ENCODE data around the gene FABP1. TPM values are rescaled to one million over a fixed set of nuclear protein-coding genes. Genes with fewer than 3 reads are reported as not detected.

The FABP1 gene
- total RNA-seq, 6 experiments from 2014 or later, result not detected

DNA sequence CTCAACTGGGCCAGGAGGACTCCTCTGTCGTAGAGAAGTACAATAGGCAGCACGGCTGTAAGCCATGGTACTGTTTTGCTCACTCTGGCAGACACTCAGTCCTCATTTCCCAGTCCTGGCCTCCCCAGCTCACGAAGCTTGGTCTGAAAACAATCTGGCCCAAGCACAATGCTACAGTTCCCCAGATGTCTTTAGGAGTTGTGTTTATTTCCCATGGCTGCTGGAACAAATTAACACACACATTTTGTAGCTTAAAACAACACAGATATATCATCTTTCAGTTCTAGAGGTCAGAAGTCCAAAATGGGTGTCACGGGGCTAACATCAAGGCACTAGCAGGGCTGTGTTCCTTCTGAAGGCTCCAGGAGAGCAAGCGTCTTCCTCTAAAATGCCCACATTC is 13.0 kb downstream of the FABP1 start:
- H3K36me3 Mint-ChIP-seq (ENCODE audit: low read depth), result no peaks in the 10 kb centered on the region
- TF ChIP-seq, protein P1, sequence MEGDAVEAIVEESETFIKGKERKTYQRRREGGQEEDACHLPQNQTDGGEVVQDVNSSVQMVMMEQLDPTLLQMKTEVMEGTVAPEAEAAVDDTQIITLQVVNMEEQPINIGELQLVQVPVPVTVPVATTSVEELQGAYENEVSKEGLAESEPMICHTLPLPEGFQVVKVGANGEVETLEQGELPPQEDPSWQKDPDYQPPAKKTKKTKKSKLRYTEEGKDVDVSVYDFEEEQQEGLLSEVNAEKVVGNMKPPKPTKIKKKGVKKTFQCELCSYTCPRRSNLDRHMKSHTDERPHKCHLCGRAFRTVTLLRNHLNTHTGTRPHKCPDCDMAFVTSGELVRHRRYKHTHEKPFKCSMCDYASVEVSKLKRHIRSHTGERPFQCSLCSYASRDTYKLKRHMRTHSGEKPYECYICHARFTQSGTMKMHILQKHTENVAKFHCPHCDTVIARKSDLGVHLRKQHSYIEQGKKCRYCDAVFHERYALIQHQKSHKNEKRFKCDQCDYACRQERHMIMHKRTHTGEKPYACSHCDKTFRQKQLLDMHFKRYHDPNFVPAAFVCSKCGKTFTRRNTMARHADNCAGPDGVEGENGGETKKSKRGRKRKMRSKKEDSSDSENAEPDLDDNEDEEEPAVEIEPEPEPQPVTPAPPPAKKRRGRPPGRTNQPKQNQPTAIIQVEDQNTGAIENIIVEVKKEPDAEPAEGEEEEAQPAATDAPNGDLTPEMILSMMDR (IDR thresholded peaks at IDR 0.05), result no peak
- H3K9me3 Mint-ChIP-seq, result no peaks in the 10 kb centered on the region
- H3K27me3 Mint-ChIP-seq (ENCODE audit: insufficient read depth), result peaks cover 12% of the 10 kb centered on the region; the same call in 1 of the 2 replicates
- no peak overlapping the region for H3K27ac Mint-ChIP-seq
- no peaks in the 10 kb centered on the region for H3K4me1 Mint-ChIP-seq (ENCODE audit: low read depth)
- no peak overlapping the region for H3K4me3 Mint-ChIP-seq
- DNase-seq, result no peak

DNA sequence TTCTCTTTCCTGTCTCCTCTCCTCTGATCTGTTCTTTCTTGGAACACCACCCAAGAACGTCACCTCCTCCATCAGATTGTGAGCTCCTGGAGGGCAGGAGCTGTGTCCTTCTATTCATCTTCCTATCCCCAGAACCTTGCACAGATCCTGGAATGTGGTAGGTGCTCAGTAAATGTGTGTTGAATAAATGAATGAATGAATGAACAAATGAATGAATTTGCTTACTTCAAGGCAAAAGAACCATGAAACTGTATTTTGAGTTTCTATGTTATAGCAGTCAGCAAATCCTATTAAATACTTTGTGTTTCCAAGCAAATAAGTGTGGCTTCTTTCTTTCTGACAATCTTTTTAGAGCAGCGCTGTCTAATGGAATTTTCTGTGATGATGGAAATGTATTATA is 14.8 kb downstream of the FABP1 start:
- Mint-ChIP-seq H3K27ac (no peak overlapping the region), H3K4me1 (ENCODE audit: low read depth) (no peaks in the 10 kb centered on the region), H3K9me3 (no peaks in the 10 kb centered on the region), H3K27me3 (ENCODE audit: insufficient read depth) (peaks cover 8% of the 10 kb centered on the region; the same call in 1 of the 2 replicates), H3K4me3 (no peak overlapping the region), H3K36me3 (ENCODE audit: low read depth) (no peaks in the 10 kb centered on the region)
- no peak for DNase-seq
- TF ChIP-seq, protein P1 (IDR thresholded peaks at IDR 0.05), result no peak

DNA sequence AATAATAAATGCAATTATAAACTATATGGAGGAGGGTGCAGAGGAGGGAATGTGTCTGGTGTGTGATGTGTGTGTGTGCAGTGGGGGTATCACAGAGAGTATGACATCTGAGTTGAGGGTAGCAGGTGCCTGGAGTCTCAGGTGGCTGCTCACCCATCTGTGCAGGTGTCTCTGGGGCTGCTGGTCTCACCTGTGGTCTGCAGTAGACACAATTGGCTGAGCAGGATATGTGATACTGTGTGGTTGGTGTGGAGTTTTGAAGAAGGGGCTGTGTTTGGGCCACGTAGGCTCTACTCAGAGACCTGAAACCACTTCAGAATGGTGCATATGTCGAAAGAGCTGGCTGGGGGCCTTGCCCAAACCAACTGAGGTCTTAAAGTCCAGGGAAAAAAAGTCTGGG is 17.0 kb downstream of the FABP1 start:
- peaks cover 2% of the 10 kb centered on the region; the same call in 1 of the 2 replicates for H3K27me3 Mint-ChIP-seq (ENCODE audit: insufficient read depth)
- no peak overlapping the region for H3K4me3 Mint-ChIP-seq
- TF ChIP-seq, protein P1 (IDR thresholded peaks at IDR 0.05), result no peak
- no peak for DNase-seq
- H3K9me3 Mint-ChIP-seq, result no peaks in the 10 kb centered on the region
- H3K27ac Mint-ChIP-seq, result no peak overlapping the region
- no peaks in the 10 kb centered on the region for H3K36me3 Mint-ChIP-seq (ENCODE audit: low read depth)
- no peaks in the 10 kb centered on the region for H3K4me1 Mint-ChIP-seq (ENCODE audit: low read depth)

DNA sequence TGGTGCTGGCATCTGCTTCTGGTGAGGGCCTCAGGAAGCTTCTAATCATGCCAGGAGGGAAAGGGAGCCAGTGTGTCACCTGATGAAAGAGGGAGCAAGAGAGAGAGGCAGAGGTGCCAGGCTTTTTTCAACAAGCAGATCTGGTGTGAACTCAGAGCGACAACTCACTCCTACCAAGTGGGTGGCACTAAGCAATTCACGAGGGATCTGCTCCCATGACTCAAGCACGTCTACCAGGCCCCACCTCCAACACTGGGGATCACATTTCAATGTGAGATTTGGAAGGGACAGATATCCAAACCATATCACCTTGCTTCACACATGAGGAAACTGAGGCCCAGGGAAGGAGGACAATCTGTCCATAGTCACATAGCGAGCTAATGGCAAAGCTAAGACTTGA is 19.1 kb downstream of the FABP1 start:
- TF ChIP-seq, protein P1 (IDR thresholded peaks at IDR 0.05), result no peak
- no peak for DNase-seq
- no peaks in the 10 kb centered on the region for H3K4me1 Mint-ChIP-seq (ENCODE audit: low read depth)
- H3K27ac Mint-ChIP-seq, result no peak overlapping the region
- H3K27me3 Mint-ChIP-seq (ENCODE audit: insufficient read depth), result peaks cover 5% of the 10 kb centered on the region; the same call in 1 of the 2 replicates
- no peak overlapping the region for H3K4me3 Mint-ChIP-seq
- H3K9me3 Mint-ChIP-seq, result no peaks in the 10 kb centered on the region
- no peaks in the 10 kb centered on the region for H3K36me3 Mint-ChIP-seq (ENCODE audit: low read depth)

GRCh38 chr2:88100489-88100858 is 27.4 kb downstream of the FABP1 start:
- H3K4me3 Mint-ChIP-seq, result no peak overlapping the region
- TF ChIP-seq, protein P1 (IDR thresholded peaks at IDR 0.05), result no peak
- no peaks in the 10 kb centered on the region for H3K4me1 Mint-ChIP-seq (ENCODE audit: low read depth)
- no peak for DNase-seq
- peaks cover 14% of the 10 kb centered on the region for H3K27me3 Mint-ChIP-seq (ENCODE audit: insufficient read depth)
- no peak overlapping the region for H3K27ac Mint-ChIP-seq
- H3K9me3 Mint-ChIP-seq, result no peaks in the 10 kb centered on the region
- no peaks in the 10 kb centered on the region for H3K36me3 Mint-ChIP-seq (ENCODE audit: low read depth)
